NCI-H1417 treated with DMSO at 0.1 percent for 48 hours (cell line): ENCODE data around the gene MFSD6.
"Not testable (repeated sequence)": the region's sequence is repeated elsewhere in the genome, so short reads cannot be mapped to it uniquely, and the experiment has no call there.

Experiments
- DNase-seq: peaks from one replicate; lab custom pipeline; 2025; lab: John Stamatoyannopoulos, UW

The MFSD6 gene

GRCh38 chr2:190466819-190467446 is 58.8 kb downstream of the MFSD6 start:
- no peak for DNase-seq

GRCh38 chr2:190467575-190468083 is 59.5 kb downstream of the MFSD6 start:
- DNase-seq: no peak

- not testable (repeated sequence) for DNase-seq
These were observed 60.2 kb downstream of the MFSD6 start for GRCh38 chr2:190468354-190468753.

- DNase-seq: peak; percentile 88
These were observed 60.8 kb downstream of the MFSD6 start for GRCh38 chr2:190468814-190469569.

GRCh38 chr2:190469771-190470170 is 61.6 kb downstream of the MFSD6 start:
- DNase-seq: peak; percentile 58

- no peak for DNase-seq
These were observed 62.2 kb downstream of the MFSD6 start for GRCh38 chr2:190470256-190470826.

GRCh38 chr2:190477661-190478454 is 69.7 kb downstream of the MFSD6 start:
- DNase-seq: no peak

GRCh38 chr2:190478572-190479195 is 70.5 kb downstream of the MFSD6 start:
- DNase-seq: no peak

- no peak for DNase-seq
These were observed 73.2 kb downstream of the MFSD6 start for GRCh38 chr2:190481339-190481738.

GRCh38 chr2:190482451-190482850 is 74.3 kb downstream of the MFSD6 start:
- DNase-seq: no peak

- no peak for DNase-seq
These were observed 78.0 kb downstream of the MFSD6 start for GRCh38 chr2:190486037-190486623.

GRCh38 chr2:190488516-190489233 is 80.5 kb downstream of the MFSD6 start:
- no peak for DNase-seq

- no peak for DNase-seq
These were observed 81.3 kb downstream of the MFSD6 start for GRCh38 chr2:190489475-190489874.

- DNase-seq: no peak
These were observed 82.3 kb downstream of the MFSD6 start for GRCh38 chr2:190490502-190490901.

- DNase-seq: no peak
These were observed 84.9 kb downstream of the MFSD6 start for GRCh38 chr2:190493095-190493494.

- DNase-seq: not testable (repeated sequence)
These were observed 86.6 kb downstream of the MFSD6 start for GRCh38 chr2:190494600-190495227.

- DNase-seq: no peak
These were observed 89.3 kb downstream of the MFSD6 start for GRCh38 chr2:190497428-190497827.

GRCh38 chr2:190499273-190499672 is 91.1 kb downstream of the MFSD6 start:
- no peak for DNase-seq

- no peak for DNase-seq
These were observed 91.9 kb downstream of the MFSD6 start for GRCh38 chr2:190500054-190500502.

GRCh38 chr2:190501231-190501630 is 93.1 kb downstream of the MFSD6 start:
- DNase-seq: no peak
